Stimulated activated CD4-positive, alpha-beta T cell treated with anti-CD3 and anti-CD28 coated beads, Interleukin-2, amount 100 ng/mL, for 24 hours (primary cell): ENCODE measurements around the gene COPE.

Experiments
- DNase-seq, 2 donors: peaks; one replicate each; pipeline ENCODE4 v3.0.0-alpha.2; 2020

The COPE gene

DNA sequence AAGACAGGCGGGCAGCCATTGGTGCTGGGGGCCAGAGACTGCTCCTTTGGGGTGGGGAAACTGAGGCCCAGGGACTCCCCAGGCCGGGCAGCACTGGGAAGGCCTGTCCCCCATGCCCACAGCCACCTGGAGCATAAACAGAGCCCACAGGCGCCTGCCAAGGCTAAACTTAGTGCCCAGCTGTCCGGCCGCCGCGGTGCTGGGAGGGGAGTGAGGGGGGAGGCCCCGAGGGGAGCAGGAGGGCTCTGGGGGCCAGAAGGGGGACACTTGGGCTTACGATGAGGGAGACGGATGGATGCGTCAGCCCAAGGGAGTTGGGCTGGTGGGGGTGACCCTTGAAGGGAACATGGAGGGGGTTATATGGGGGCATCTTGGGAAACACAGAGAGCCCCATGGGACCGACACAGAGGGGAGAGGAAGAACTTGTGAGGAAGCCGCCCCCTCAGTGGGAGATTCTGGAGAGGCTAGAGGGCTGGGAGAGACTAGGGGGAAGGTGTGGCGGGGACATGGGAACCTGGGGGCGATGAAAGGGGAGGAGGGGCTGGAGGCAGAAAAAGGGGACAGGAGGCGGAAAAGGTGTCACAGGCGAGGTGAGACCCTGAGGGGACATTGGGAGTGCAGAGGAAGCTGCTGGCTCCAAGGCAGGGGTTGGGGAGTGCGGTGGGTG lies 25.5 kb downstream of the COPE start:
- no peak for DNase-seq

- no peak for DNase-seq
Observed at GRCh38 chr19:18889949-18890745, 29.0 kb downstream of the COPE start.

DNA sequence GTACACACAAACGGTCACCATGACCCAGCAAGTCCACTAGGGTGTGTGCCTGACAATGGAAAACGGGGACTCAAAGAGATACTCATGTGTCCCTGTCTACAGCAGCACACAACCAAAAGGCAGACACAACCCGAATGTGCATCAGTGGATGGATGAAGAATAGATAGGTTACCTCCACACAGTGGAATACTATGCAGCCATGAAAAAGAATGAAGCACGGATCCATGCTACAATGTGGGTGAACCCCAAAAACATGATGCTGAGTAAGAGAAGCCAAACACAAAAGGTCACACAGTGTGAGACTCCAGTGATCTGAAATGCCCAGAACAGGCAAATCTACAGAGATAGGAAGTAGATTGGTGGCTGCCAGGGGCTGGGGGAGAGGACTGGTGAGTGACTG lies 32.2 kb downstream of the COPE start:
- DNase-seq, result no peak

DNA sequence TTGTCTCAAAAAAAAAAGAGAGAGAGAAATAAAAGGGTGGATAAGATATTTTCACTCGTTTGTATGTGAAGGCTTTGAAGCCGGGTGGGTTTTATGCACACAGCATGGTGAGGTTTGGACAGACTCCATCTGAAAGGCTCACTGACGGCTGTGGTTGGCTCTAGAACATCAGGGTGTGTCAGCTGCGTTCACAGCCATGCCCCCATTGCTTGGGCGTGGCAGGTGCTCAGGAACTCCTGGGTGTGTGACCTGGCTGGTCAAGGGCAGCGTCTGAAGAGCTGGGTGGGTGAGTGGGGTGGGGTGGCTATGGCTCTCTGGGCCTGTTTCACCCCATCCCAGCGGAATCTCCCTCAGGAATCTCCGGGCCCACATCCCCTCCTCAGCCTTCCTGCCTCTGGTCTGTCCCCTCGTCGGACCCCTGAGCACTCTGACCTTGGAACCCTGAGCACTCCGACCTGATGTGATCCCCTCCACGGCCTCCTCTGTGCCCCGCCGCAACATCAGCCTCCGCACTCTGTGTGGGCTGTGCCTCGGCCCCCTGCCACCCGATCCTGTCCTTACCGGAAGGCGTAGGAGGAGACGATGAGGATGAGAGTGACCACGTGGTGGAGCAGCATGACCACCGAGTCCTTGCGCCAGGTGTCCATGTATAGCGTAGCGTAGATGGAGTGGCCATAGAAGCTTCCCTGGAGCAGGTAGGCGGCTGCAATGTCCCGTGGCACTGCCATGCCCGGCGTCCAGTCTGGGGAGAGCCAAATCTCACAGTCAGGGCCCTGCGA lies 35.5 kb downstream of the COPE start:
- no peak for DNase-seq

- no peak for DNase-seq
Observed at GRCh38 chr19:18881491-18881890, 37.7 kb downstream of the COPE start.

DNA sequence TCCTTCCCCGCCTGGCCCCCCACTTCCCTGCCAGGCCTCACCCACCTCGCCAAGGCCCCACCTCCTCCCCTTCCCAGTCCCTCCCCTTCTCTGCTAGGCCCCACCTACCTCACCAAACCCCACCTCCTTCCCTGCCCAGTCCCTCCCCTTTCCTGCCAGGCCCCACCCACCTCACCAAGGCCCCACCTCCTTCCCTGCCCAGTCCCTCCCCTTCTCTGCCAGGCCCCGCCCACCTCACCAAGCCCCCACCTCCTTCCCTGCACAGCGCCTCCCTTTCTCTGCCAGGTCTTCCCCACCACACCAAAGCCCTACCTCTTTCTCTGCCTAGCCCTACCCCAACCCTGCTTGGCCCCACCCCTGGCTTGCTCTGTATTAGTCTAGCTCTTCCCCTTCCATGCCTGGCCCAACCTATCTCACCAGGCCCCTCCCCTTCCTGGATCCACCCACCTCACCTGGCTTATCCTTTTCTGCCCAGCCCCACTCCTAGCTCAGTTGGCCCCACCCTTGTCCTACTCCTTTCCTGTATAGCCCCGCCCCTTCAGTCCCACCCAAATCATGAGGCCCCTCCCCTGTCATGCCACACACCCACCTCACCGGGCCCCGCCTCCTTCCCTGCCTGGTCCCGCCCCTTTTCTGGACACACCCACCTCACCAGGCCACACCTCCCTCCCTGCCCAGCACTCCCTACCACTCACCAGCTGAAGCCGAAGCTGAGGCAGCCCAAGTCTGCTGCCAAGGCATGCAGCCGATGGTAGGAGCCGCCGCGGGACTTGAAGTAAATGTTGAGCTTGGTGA lies 39.4 kb downstream of the COPE start:
- peak in 1 of 2 donors; percentile 37 for DNase-seq

DNA sequence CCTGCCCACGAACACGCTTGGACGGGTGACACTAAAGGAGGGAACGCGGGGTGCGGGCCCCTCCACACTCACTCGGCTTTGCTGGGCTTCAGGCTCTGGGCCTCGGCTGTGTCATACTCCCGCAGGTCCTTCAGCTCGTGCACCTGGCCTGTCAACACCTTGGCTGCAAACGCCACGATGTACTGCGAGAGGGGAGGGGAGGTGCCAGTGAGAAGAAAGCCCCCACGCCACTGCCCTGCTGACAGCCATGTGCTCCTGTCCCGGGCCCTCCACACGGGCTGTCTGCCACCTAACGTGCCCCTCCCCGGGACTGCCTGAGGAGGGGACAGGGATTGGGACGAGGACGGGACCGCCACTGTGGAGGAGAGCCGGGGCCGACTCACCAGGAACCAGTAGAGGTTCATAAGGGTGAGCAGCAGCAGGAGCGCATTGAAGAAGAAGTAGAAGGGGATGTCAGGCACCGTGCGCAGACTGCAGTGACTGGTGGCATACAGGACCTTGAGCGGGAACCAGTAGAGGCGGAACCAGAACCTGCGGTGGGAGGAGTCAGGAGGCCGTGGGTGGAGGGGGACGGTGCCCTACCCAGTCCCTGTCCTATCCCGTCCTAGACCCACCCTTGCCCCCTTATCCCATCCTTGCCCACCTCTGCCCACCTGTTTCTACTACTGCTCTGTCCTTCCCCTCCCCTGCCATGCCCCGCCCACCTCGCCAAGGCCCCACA lies 40.2 kb downstream of the COPE start:
- DNase-seq, result no peak

GRCh38 chr19:18878058-18878797 lies 41.0 kb downstream of the COPE start:
- DNase-seq, result no peak

GRCh38 chr19:18876865-18877264 lies 42.3 kb downstream of the COPE start:
- no peak for DNase-seq

- no peak for DNase-seq
Observed at GRCh38 chr19:18875726-18876125, 43.5 kb downstream of the COPE start.

DNA sequence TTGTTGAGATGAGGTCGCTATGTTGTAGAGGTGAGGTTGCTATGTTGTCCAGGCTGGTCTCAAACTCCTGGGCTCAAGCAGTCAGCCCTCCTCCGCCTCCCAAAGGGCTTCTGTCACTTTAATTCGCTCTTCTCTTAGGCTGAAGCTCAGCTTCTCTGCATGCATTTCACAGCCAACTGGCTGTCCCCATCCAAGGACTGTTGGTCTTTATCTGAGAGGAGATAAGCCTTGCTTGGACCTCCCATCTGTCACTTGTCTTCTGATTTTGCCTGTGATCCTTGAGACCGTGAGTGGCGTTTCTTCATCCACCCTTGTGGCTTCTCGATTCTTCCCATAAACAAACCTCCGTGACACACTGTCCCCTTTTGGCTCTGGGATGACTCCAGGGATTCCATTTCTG lies 47.6 kb downstream of the COPE start:
- no peak for DNase-seq

GRCh38 chr19:18870531-18871172 lies 48.5 kb downstream of the COPE start:
- no peak for DNase-seq

DNA sequence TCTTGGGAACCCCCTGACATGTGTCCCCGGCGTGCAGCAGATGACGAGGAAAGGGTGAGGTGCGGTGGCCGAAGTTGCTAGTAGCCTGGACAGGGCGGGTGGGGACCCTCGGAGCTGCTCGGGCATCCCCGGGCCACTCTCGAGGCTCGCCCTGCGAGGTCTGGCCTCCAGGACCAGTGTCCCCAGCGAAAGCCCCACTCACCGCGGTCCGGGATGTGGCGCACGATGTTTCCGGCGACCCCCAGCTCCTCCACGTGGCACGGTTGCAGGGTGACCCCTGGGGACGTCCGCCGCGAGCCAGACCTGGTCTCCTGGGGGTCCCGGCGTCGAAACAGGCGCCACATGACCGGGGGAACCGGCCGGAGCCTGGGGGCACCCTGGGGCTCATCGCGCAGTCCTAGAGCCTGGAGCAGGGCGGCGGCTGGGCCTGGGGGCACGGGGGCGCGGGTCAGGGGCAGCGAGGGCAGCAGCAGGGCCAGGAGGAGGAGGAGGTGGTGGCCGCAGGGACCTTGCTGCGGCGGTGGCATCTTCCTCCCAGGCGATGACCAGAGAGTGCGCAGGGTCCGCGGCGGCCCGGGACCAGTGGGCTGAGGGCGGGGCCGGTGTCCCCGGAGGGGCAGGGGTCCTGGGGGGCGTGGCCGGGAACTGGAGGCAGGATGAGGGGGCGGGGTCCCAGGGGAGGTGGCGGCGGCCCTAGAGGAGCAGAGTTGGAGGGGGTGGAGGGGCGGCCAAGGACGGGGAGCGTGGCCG lies 49.2 kb downstream of the COPE start:
- DNase-seq, result no peak

- DNase-seq, result no peak
Observed at GRCh38 chr19:18869023-18869618, 50.1 kb downstream of the COPE start.

GRCh38 chr19:18868380-18869022 lies 50.7 kb downstream of the COPE start:
- no peak for DNase-seq

- DNase-seq, result no peak
Observed at GRCh38 chr19:18867751-18868150, 51.4 kb downstream of the COPE start.

- no peak for DNase-seq
Observed at GRCh38 chr19:18867199-18867598, 52.0 kb downstream of the COPE start.

DNA sequence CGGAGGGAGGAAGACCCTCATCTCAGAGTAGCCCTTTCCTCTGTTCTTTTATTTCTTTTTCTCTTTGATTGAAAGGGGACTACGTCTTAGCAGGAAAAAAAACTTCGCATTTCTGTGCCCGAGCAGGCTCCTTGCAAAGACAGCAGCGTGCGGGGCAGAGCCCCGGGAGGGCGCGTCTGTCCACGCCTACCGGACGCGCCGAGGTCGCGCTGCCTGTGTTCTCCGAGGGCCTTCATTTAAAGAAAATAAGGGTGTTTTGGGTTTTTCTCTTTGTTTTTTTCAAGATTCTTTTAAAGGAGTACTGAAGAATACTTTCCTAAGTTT lies 52.4 kb downstream of the COPE start:
- DNase-seq, result no peak
